ENCODE measurements around the gene MTERF2.
"Not testable (repeated sequence)": the region's sequence is repeated elsewhere in the genome, so short reads cannot be mapped to it uniquely, and the experiment has no call there.

The MTERF2 gene

GRCh38 chr12:107027636-107028053 is 40.7 kb upstream of the MTERF2 start:
- no peak for TF ChIP-seq CTCF (IDR thresholded peaks at IDR 0.05; ENCODE audit: insufficient read depth, missing control alignments)
- DNase-seq (ENCODE audit: insufficient read length, low spot score) (no peak), FAIRE-seq (peak; percentile 90)

GRCh38 chr12:107026806-107027635 is 40.1 kb upstream of the MTERF2 start:
- DNase-seq (ENCODE audit: insufficient read length, low spot score) (no peak), FAIRE-seq (peak; percentile 46)
- no peak for TF ChIP-seq CTCF (IDR thresholded peaks at IDR 0.05; ENCODE audit: insufficient read depth, missing control alignments)

DNA sequence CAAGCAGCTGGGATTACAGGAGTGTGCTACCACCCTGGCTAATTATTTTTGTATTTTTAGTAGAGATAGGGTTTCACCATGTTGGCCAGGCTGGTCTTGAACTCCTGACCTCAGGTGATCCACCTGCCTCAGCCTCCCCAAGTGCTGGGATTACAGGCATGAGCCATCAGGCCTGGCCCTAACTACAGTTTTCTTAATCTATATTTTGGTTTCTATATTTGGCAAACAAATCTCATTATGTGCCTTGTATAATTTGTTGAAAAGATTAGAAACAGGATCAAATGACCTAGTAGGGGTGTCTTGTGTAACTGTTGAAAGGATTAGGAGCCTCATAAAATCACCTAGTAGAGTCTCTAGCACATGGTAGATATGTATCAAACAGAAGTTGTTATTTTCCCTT is 39.4 kb upstream of the MTERF2 start:
- not testable (repeated sequence) for DNase-seq (ENCODE audit: insufficient read length, low spot score); FAIRE-seq

- no peak for TF ChIP-seq CTCF (IDR thresholded peaks at IDR 0.05; ENCODE audit: insufficient read depth, missing control alignments)
- FAIRE-seq (no peak), DNase-seq (ENCODE audit: insufficient read length, low spot score) (no peak)
Measured at GRCh38 chr12:107025671-107026070, 38.7 kb upstream of the MTERF2 start.

DNA sequence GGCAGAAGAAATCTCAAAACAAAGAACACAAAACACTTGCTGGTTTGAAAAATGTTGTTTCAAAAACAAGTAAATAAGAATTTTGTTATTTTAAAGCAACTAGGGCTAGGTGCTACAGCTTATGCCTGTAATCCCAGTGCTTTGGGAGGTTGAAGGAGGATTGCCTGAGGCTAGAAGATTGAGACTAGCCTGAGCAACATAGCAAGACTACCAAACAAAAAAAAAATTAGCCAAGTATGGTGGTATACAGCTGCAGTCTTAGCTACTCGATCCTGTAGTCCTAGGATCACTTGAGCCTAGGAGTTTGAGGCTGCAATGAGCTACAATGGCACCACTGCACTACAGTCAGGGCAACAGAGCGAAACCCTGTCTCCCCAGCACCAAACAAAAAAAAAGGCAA is 32.6 kb upstream of the MTERF2 start:
- FAIRE-seq (no peak), DNase-seq (ENCODE audit: insufficient read length, low spot score) (no peak)
- TF ChIP-seq CTCF (IDR thresholded peaks at IDR 0.05; ENCODE audit: insufficient read depth, missing control alignments): no peak

GRCh38 chr12:107017042-107017441 is 30.1 kb upstream of the MTERF2 start:
- no peak for TF ChIP-seq CTCF (IDR thresholded peaks at IDR 0.05; ENCODE audit: insufficient read depth, missing control alignments)
- no peak for FAIRE-seq
- DNase-seq (ENCODE audit: insufficient read length, low spot score): no peak

GRCh38 chr12:107014055-107014454 is 27.1 kb upstream of the MTERF2 start:
- peak; percentile 0 for TF ChIP-seq CTCF (IDR thresholded peaks at IDR 0.05; ENCODE audit: insufficient read depth, missing control alignments)
- FAIRE-seq: no peak
- no peak for DNase-seq (ENCODE audit: insufficient read length, low spot score)

Data from D721Med (cell line).